Activated naive CD4-positive, alpha-beta T cell treated with anti-CD3 and anti-CD28 coated beads, Interleukin-2, amount 50 U/mL, for 24 hours (primary cell): ENCODE results near the gene NME7.
A peak's percentile ranks its signal among the peaks of the same experiment; 100 is the strongest.
"Not testable (repeated sequence)": the region's sequence is repeated elsewhere in the genome, so short reads cannot be mapped to it uniquely, and the experiment has no call there.

Experiments used
- H3K27ac Mint-ChIP-seq: one replicate; pipeline ENCODE4 v1.8.0; 2021; ENCODE audit warnings: mild to moderate bottlenecking, mixed read lengths
- H3K27me3 Mint-ChIP-seq: one replicate; pipeline ENCODE4 v1.8.0; 2021; ENCODE audit warnings: mixed read lengths
- H3K36me3 Mint-ChIP-seq: one replicate; pipeline ENCODE4 v1.8.0; 2021; ENCODE audit warnings: mixed read lengths
- H3K4me1 Mint-ChIP-seq: one replicate; pipeline ENCODE4 v1.8.0; 2021; ENCODE audit warnings: mixed read lengths
- H3K4me3 Mint-ChIP-seq: one replicate; pipeline ENCODE4 v1.8.0; 2021; ENCODE audit warnings: mild to moderate bottlenecking, mixed read lengths
- H3K9me3 Mint-ChIP-seq: one replicate; pipeline ENCODE4 v1.8.0; 2021; ENCODE audit warnings: mixed read lengths

Gene NME7

GRCh38 chr1:169126335-169126734 lies 241.3 kb downstream of the NME7 start:
- H3K27ac Mint-ChIP-seq, result no peak overlapping the region
- no peaks in the 10 kb centered on the region for H3K9me3 Mint-ChIP-seq
- H3K36me3 Mint-ChIP-seq, result peaks cover 12% of the 10 kb centered on the region
- H3K4me3 Mint-ChIP-seq, result no peak overlapping the region
- H3K4me1 Mint-ChIP-seq, result peaks cover 10% of the 10 kb centered on the region
- H3K27me3 Mint-ChIP-seq, result no peaks in the 10 kb centered on the region

GRCh38 chr1:169125597-169125996 lies 242.0 kb downstream of the NME7 start:
- Mint-ChIP-seq H3K36me3 (peaks cover 12% of the 10 kb centered on the region), H3K4me1 (peaks cover 10% of the 10 kb centered on the region)
- H3K27ac Mint-ChIP-seq, H3K4me3 Mint-ChIP-seq, H3K9me3 Mint-ChIP-seq, H3K27me3 Mint-ChIP-seq: not testable (repeated sequence)

GRCh38 chr1:169124459-169124858 lies 243.1 kb downstream of the NME7 start:
- H3K4me1 Mint-ChIP-seq, result peaks cover 10% of the 10 kb centered on the region
- H3K4me3 Mint-ChIP-seq, result no peak overlapping the region
- peaks cover 12% of the 10 kb centered on the region for H3K36me3 Mint-ChIP-seq
- H3K9me3 Mint-ChIP-seq, result no peaks in the 10 kb centered on the region
- H3K27me3 Mint-ChIP-seq, result no peaks in the 10 kb centered on the region
- H3K27ac Mint-ChIP-seq, result no peak overlapping the region

DNA sequence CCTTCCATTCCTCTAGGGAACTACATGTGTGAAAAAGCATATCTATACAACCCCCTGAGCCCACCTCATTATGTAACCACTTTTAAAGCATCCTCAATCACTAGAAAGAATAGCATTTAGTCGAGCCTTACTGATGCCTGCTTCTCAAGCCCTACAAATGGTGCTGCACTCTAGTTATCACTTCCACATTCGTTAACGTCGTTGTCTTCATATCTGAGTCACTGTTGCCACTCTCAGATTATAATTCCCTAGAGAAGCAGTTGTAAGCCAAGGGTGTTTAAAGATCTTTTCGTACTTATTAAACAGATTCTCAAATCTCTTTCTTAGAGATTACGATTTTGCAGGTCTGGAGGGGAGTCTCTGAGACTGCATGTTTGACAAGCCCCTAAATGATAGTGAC lies 244.6 kb downstream of the NME7 start:
- no peak overlapping the region for H3K4me3 Mint-ChIP-seq
- no peaks in the 10 kb centered on the region for H3K27me3 Mint-ChIP-seq
- H3K27ac Mint-ChIP-seq, result no peak overlapping the region
- peaks cover under 1% of the 10 kb centered on the region for H3K4me1 Mint-ChIP-seq
- no peaks in the 10 kb centered on the region for H3K9me3 Mint-ChIP-seq
- H3K36me3 Mint-ChIP-seq, result peaks cover 6% of the 10 kb centered on the region

DNA sequence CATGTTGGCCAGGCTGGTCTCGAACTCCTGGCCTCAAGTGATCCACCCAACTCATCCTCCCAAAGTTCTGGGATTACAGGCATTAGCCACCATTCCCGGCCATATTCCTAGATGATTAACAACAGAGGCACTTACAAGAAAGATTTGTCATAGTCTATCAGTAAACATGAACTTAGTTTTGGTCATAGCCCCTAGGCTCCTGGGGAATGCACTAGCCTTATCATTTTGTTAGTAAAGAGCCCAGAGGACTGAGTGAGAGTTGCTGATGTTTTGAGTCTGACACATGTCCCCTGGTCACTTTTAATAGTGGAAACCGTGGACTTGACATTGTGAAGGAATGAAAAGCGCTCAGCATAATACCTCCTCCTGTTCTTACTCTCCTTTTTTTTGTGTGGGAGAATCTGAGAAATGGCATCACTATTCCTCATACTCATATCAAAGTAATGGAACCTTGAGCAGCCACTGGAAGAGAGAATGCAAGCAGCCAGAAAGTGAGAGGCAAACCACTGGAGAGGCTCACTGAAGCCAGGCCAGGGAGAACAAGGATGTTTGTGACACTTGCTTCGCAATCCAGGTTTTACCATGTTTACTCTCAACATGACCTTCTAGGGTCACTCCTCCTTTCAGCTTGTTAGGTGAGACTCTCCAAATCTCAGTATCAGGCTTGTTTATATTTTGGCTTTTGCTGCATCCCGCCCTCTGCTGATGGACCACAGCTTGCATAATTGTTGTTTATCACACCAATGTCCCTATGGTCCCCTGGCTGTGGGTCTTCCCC lies 246.3 kb downstream of the NME7 start:
- peak overlapping the region; percentile 8 for H3K27ac Mint-ChIP-seq
- H3K27me3 Mint-ChIP-seq, result no peaks in the 10 kb centered on the region
- no peaks in the 10 kb centered on the region for H3K9me3 Mint-ChIP-seq

GRCh38 chr1:169120066-169120465 lies 247.5 kb downstream of the NME7 start:
- no peaks in the 10 kb centered on the region for H3K27me3 Mint-ChIP-seq

More for the DNA sequence above, 246.3 kb downstream of the NME7 start:
- Mint-ChIP-seq H3K4me1 (peaks cover 3% of the 10 kb centered on the region), H3K4me3 (no peak overlapping the region), H3K36me3 (peaks cover 5% of the 10 kb centered on the region)

GRCh38 chr1:169119405-169119804 lies 248.2 kb downstream of the NME7 start:
- H3K9me3 Mint-ChIP-seq, result no peaks in the 10 kb centered on the region
- H3K36me3 Mint-ChIP-seq, result peaks cover 4% of the 10 kb centered on the region
- no peak overlapping the region for H3K27ac Mint-ChIP-seq
- no peaks in the 10 kb centered on the region for H3K27me3 Mint-ChIP-seq
- H3K4me3 Mint-ChIP-seq, result no peak overlapping the region
- peaks cover 3% of the 10 kb centered on the region for H3K4me1 Mint-ChIP-seq

More at GRCh38 chr1:169120066-169120465, 247.5 kb downstream of the NME7 start:
- Mint-ChIP-seq H3K4me3 (no peak overlapping the region), H3K4me1 (peaks cover 3% of the 10 kb centered on the region), H3K9me3 (no peaks in the 10 kb centered on the region), H3K36me3 (peaks cover 6% of the 10 kb centered on the region), H3K27ac (no peak overlapping the region)

DNA sequence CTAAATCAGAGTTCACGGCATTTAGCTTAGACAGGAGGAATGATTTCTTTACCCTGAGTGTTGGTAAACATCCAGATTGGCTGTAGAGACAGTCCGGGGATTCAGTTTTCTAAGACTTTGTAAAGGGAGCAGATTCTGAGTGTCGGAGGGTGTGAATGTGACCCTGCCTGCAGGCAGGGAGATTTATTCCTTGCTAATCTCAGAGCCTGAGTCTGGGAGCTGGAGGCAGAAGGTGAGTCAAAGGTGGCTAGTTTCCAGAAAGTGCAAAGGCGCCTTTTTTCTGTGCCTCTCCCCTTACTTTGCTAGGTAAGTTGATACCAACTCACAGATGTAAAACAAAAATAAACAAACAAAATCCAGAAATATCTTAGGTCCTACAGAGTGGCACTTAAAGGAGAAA lies 249.4 kb downstream of the NME7 start:
- H3K27me3 Mint-ChIP-seq, result no peaks in the 10 kb centered on the region
- H3K4me1 Mint-ChIP-seq, result peaks cover 3% of the 10 kb centered on the region

DNA sequence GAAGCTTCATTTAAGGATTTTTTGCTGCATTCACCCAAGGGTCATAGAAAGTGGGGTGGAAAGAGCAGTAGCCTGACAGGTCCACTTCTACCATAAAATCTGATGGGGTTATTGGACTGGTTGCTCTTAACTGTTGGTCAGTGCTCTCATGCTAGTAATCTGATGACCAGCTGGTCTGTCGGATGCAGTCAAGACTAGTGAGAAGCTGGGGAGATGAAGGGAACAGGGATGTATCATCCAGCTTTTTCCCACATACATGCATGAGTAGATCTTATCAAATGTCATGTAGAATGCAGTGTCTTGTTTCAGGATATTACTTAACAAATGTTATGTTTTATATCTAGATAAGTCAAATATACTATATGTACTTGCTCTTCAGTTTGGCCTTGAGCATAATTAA lies 250.0 kb downstream of the NME7 start:
- Mint-ChIP-seq H3K36me3 (peaks cover 10% of the 10 kb centered on the region), H3K4me1 (peaks cover 3% of the 10 kb centered on the region), H3K4me3 (no peak overlapping the region)

More for the DNA sequence above, 249.4 kb downstream of the NME7 start:
- H3K27ac Mint-ChIP-seq, result no peak overlapping the region
- peaks cover 9% of the 10 kb centered on the region for H3K36me3 Mint-ChIP-seq
- no peaks in the 10 kb centered on the region for H3K9me3 Mint-ChIP-seq
- H3K4me3 Mint-ChIP-seq, result no peak overlapping the region

GRCh38 chr1:169117014-169117413 lies 250.6 kb downstream of the NME7 start:
- Mint-ChIP-seq H3K36me3 (peaks cover 16% of the 10 kb centered on the region), H3K4me3 (no peak overlapping the region), H3K27ac (no peak overlapping the region), H3K4me1 (peaks cover 3% of the 10 kb centered on the region), H3K9me3 (no peaks in the 10 kb centered on the region), H3K27me3 (no peaks in the 10 kb centered on the region)

More for the DNA sequence above, 250.0 kb downstream of the NME7 start:
- no peaks in the 10 kb centered on the region for H3K27me3 Mint-ChIP-seq
- H3K27ac Mint-ChIP-seq, result no peak overlapping the region
- no peaks in the 10 kb centered on the region for H3K9me3 Mint-ChIP-seq

GRCh38 chr1:169115891-169116585 lies 251.6 kb downstream of the NME7 start:
- Mint-ChIP-seq H3K4me3 (no peak overlapping the region), H3K27me3 (no peaks in the 10 kb centered on the region), H3K36me3 (peaks cover 16% of the 10 kb centered on the region), H3K9me3 (no peaks in the 10 kb centered on the region), H3K4me1 (peaks cover 6% of the 10 kb centered on the region), H3K27ac (no peak overlapping the region)

GRCh38 chr1:169113613-169114119 lies 253.9 kb downstream of the NME7 start:
- no peaks in the 10 kb centered on the region for H3K27me3 Mint-ChIP-seq
- no peak overlapping the region for H3K4me3 Mint-ChIP-seq
- no peaks in the 10 kb centered on the region for H3K9me3 Mint-ChIP-seq
- H3K4me1 Mint-ChIP-seq, result peaks cover 27% of the 10 kb centered on the region
- H3K36me3 Mint-ChIP-seq, result peaks cover 16% of the 10 kb centered on the region
- H3K27ac Mint-ChIP-seq, result no peak overlapping the region

GRCh38 chr1:169112241-169112640 lies 255.4 kb downstream of the NME7 start:
- Mint-ChIP-seq H3K4me1 (peaks cover 41% of the 10 kb centered on the region), H3K36me3 (peaks cover 16% of the 10 kb centered on the region), H3K9me3 (no peaks in the 10 kb centered on the region), H3K27ac (no peak overlapping the region), H3K4me3 (no peak overlapping the region), H3K27me3 (no peaks in the 10 kb centered on the region)

DNA sequence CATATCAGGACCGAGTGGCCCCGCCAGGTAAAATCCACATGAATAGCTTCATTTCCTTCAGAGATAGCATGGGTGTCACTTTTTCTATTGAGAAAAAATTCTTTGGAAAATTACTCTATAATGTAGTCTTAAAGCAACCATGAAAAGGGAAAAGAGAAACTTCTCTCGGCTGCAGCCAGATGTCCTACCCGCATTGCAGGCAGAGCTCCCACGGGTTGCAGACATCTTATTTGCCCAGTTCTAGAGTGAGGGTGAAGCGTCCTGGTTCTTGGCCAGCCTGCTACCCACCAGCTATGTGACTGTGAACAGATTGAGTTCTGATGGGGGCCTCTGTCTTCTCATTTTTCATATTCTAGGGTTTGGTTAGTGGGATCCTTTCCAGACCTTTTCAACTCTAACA lies 256.1 kb downstream of the NME7 start:
- Mint-ChIP-seq H3K9me3 (no peaks in the 10 kb centered on the region), H3K36me3 (peaks cover 16% of the 10 kb centered on the region), H3K27ac (no peak overlapping the region), H3K4me3 (no peak overlapping the region), H3K27me3 (no peaks in the 10 kb centered on the region), H3K4me1 (peaks cover 42% of the 10 kb centered on the region)

DNA sequence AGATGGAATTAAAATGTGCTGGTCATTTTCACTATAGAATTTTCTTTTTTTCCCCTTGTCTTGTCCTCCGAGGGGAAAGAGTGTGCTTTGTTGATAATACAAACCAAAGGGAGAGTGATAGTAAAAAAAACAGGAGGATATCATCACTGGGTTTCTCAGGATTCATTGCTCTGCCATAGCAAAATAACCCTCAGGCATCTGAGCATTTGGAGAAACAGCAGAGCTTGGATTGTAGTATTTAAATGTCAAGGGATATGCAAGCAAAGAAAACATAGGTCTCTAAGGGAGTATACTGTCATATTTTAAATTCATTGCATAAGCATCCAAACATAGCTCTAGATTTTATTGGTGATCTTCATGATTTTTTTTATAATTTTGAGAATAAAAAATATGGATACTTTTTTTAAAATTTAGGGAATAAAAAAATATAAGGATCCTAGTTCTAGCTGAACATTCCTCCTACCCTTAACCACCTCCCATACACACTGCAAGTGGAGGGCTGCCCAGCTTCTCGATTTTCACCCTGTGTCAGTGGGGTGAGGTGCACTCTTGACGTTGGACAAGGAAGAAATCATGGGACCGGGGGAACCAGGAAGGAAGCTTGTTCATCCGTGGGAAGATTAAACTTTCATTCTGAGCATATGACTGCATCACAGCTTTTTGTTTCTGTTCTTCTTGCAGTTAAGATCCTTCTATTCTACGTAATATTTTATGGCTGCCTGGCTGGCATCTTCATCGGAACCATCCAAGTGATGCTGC lies 256.7 kb downstream of the NME7 start:
- peaks cover 42% of the 10 kb centered on the region for H3K4me1 Mint-ChIP-seq
- H3K4me3 Mint-ChIP-seq, result peak overlapping the region; percentile 90
- no peaks in the 10 kb centered on the region for H3K27me3 Mint-ChIP-seq
- no peaks in the 10 kb centered on the region for H3K9me3 Mint-ChIP-seq
- peaks cover 14% of the 10 kb centered on the region for H3K36me3 Mint-ChIP-seq
- no peak overlapping the region for H3K27ac Mint-ChIP-seq
